Measurements from ENCODE around the gene DPP9. TPM values are rescaled to one million over a fixed set of nuclear protein-coding genes. Genes with fewer than 3 reads are reported as not detected.

Gene DPP9
- total RNA-seq, 4 donors from 2014 or later = 35.0 to 82.1 (median 42.0) TPM

DNA sequence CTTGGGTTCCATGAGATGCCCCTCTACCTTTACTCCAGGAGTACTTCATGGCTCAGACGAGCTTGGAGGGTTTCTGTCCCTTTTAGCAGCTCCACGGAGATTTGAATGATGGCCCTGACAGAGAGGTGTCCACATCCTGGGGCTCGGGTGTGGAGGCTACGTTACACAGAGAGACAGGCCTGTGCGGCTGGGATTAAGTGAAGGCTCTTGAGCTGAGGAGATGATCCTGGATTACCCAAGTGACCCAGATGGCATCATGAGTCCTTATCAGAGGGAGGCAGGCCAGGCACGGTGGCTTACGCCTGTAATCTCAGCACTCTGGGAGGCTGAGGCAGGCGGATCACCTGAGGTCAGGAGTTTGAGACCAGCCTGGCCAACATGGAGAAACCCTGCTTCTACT, 12.4 kb downstream of the DPP9 start:
- peak overlapping the region in 2 of 4 donors; percentile 18 to 80 for H3K27ac ChIP-seq
- no peaks in the 10 kb centered on the region for H3K9me3 ChIP-seq
- H3K4me3 ChIP-seq = no peak overlapping the region
- no peaks in the 10 kb centered on the region for H3K27me3 ChIP-seq
- ATAC-seq = no peak
- H3K36me3 ChIP-seq = peaks cover 0 to 69% of the 10 kb centered on the region in 2 donors
- H3K4me1 ChIP-seq = peaks cover 0 to 57% (median 19%) of the 10 kb centered on the region in 3 donors
- TF ChIP-seq POLR2A (IDR thresholded peaks at IDR 0.05) (no peak), POLR2AphosphoS5 (IDR thresholded peaks at IDR 0.05) (no peak), EP300 (IDR thresholded peaks at IDR 0.05) (no peak)
- TF ChIP-seq, protein P1, sequence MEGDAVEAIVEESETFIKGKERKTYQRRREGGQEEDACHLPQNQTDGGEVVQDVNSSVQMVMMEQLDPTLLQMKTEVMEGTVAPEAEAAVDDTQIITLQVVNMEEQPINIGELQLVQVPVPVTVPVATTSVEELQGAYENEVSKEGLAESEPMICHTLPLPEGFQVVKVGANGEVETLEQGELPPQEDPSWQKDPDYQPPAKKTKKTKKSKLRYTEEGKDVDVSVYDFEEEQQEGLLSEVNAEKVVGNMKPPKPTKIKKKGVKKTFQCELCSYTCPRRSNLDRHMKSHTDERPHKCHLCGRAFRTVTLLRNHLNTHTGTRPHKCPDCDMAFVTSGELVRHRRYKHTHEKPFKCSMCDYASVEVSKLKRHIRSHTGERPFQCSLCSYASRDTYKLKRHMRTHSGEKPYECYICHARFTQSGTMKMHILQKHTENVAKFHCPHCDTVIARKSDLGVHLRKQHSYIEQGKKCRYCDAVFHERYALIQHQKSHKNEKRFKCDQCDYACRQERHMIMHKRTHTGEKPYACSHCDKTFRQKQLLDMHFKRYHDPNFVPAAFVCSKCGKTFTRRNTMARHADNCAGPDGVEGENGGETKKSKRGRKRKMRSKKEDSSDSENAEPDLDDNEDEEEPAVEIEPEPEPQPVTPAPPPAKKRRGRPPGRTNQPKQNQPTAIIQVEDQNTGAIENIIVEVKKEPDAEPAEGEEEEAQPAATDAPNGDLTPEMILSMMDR (IDR thresholded peaks at IDR 0.05) = no peak
- WGBS, 2 donors (ENCODE audit: low coverage in 1 of 2) = 100% methylated on average over 1 of the region's 8 CpGs; no CpG with 5 or more reads in 1 of the 2 donors

GRCh38 chr19:4710281-4710600, 13.4 kb downstream of the DPP9 start:
- Histone ChIP-seq H3K36me3 (peaks cover 0 to 65% of the 10 kb centered on the region in 2 donors), H3K4me1 (peaks cover 0 to 57% (median 19%) of the 10 kb centered on the region in 3 donors)
- WGBS, 2 donors (ENCODE audit: low coverage in 1 of 2) = no CpG with 5 or more reads among the region's 16 CpGs

GRCh38 chr19:4709440-4710280, 14.0 kb downstream of the DPP9 start:
- Histone ChIP-seq H3K4me3 (no peak overlapping the region), H3K36me3 (peaks cover 0 to 65% of the 10 kb centered on the region in 2 donors), H3K4me1 (peaks cover 0 to 57% (median 19%) of the 10 kb centered on the region in 3 donors), H3K27me3 (no peaks in the 10 kb centered on the region), H3K27ac (peak overlapping the region in 3 of 4 donors; percentile 18 to 80 (median 24)), H3K9me3 (no peaks in the 10 kb centered on the region)
- no peak for ATAC-seq
- TF ChIP-seq, protein P1 (IDR thresholded peaks at IDR 0.05) = no peak
- TF ChIP-seq POLR2AphosphoS5 (IDR thresholded peaks at IDR 0.05) (no peak), EP300 (IDR thresholded peaks at IDR 0.05) (no peak), POLR2A (IDR thresholded peaks at IDR 0.05) (no peak)
- 83 to 88% methylated on average over 12 to 14 of the region's 20 CpGs for WGBS, 2 donors (ENCODE audit: low coverage in 1 of 2)

More at GRCh38 chr19:4710281-4710600, 13.4 kb downstream of the DPP9 start:
- TF ChIP-seq EP300 (IDR thresholded peaks at IDR 0.05) (no peak), POLR2AphosphoS5 (IDR thresholded peaks at IDR 0.05) (no peak), POLR2A (IDR thresholded peaks at IDR 0.05) (no peak)
- TF ChIP-seq, protein P1 (IDR thresholded peaks at IDR 0.05) = no peak
- no peak for ATAC-seq
- Histone ChIP-seq H3K4me3 (no peak overlapping the region), H3K27ac (peak overlapping the region in 3 of 4 donors; percentile 18 to 80 (median 24)), H3K27me3 (no peaks in the 10 kb centered on the region), H3K9me3 (no peaks in the 10 kb centered on the region)

GRCh38 chr19:4707956-4708650, 15.5 kb downstream of the DPP9 start:
- Histone ChIP-seq H3K4me1 (peaks cover 0 to 46% (median 17%) of the 10 kb centered on the region in 3 donors), H3K36me3 (peaks cover 0 to 65% of the 10 kb centered on the region in 2 donors), H3K27me3 (no peaks in the 10 kb centered on the region), H3K27ac (peak overlapping the region; percentile 21 to 80 (median 66)), H3K4me3 (no peak overlapping the region), H3K9me3 (no peaks in the 10 kb centered on the region)
- peak; percentile 70 for ATAC-seq
- TF ChIP-seq POLR2AphosphoS5 (IDR thresholded peaks at IDR 0.05) (peak; percentile 77), POLR2A (IDR thresholded peaks at IDR 0.05) (no peak)
- TF ChIP-seq, protein P1 (IDR thresholded peaks at IDR 0.05) = no peak
- 66 to 81% methylated on average over 4 to 6 of the region's 10 CpGs for WGBS, 2 donors (ENCODE audit: low coverage in 1 of 2)

Data from gastroesophageal sphincter (tissue), 4 donors.